Activated CD4-positive, alpha-beta T cell treated with anti-CD3 and anti-CD28 coated beads for 48 hours (primary cell): ENCODE results near the gene ADCY5.
A peak's percentile ranks its signal among the peaks of the same experiment; 100 is the strongest.
"Not testable (repeated sequence)": the region's sequence is repeated elsewhere in the genome, so short reads cannot be mapped to it uniquely, and the experiment has no call there.

ENCODE experiments used
- DNase-seq: peaks from one replicate; pipeline ENCODE4 v3.0.0-alpha.2; 2020

The ADCY5 gene

DNA sequence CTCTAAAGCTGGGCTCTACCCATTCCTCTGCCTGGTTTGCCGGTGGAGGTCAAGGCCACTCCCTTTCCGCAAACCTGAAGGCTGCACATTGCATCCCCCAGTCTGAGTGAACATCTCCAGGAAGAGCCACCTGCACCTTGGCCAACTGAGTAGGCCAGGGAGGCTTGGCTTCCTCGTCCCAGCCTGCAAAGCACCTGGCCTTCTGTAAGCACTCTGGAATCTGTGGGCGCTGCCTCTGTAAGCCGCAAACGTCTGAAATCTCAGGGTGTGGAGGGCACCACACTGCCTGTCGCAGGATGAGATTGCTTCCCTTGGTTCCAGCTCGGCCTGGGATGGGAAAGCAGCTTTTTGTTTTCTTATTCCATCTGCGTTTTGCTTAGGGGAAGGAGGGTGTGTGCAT, 165.8 kb downstream of the ADCY5 start:
- DNase-seq = no peak

DNA sequence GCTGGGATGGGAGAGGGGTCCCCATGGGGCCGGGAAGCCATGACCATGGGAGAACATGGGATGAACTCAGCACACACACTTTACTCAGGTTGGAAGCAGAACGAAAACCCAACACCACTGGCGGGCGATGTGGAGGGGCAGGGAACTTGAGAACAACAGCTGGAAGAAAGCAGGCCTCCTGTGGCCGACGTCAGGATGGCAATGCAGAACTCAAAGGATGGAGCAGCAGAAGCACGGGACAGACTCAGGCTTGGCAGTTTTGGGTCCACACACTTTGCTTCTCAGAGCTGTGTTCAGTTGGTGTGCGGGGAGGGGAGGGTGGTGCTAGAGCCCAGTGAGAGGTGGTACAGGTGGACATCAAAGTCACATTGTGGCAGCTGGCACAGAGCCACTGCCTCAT, 166.4 kb downstream of the ADCY5 start:
- DNase-seq = no peak

DNA sequence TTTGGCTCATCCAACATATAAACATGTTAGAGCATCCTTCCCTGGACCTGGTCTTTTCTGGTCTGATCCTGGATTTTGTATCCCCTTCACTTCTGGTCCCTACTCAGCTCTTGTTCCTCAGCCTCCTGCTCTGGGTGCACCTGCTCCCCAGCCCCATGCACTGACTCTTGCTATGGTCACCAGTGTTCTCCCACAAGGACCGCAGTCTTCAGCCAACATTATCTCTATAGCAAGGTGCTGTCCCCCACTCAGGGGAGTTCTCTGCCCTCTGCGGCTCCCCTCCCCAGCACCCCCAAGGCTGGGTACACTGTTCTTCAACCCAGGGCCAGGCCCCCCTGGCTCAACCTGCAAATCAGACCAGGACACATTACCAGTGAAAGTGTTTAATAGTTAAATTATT, 167.0 kb downstream of the ADCY5 start:
- no peak for DNase-seq

DNA sequence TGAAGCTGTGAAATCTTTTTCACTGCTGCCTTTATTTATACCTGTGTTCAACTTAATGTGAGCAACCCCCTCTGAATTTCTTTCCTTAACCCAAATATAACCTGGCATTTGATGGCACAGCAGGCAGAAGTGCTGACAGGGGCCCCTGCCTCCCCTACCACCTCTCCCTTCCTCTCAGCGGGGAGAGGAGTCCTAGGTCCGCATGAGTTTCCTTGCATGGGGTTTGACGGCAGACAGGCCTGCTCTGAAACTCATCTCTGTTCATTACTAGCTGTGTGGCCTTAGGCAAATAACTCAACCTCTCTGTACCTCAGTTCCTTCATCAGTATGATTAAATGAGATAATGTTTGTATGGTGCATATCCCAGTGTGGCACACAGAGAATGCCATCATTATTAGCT, 167.5 kb downstream of the ADCY5 start:
- DNase-seq = no peak

DNA sequence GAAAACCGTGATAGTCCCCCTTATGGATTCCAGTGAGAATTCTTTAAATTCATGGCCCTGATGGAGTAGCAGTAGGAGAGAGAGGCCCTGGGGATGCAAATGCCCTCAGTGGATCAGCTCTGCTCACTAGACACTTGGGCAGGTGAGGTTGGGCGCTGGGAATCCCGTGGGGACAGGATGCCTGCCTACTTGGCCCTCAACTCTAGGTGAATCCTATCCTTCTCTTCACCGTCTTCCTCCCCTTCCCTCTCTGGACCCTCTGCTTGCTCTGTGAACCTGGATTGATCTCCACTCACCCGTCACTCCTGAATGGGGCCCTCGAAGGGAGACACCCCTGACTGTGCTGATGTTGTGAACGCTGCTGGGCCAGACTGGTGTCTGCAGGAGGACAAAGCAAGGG, 169.8 kb downstream of the ADCY5 start:
- DNase-seq = no peak

DNA sequence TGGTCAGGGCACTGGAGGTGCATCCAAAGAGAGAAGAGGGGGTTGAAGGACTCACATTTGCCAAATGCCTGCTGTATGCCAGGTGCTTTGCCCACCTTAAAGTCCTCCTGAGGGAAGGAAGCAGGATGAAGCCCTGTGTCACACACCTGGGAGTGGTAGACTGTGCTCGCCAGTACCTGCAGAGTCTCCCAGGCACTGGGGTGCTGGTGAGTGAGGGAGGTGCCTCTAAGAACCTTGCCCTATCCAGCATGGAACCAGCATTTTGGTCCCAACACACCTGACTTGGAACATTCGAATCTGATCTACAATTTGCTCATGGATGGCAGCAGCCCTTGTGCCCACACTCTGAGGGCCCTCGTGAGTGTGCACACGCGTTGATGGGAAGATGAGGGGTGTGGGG, 170.4 kb downstream of the ADCY5 start:
- no peak for DNase-seq

DNA sequence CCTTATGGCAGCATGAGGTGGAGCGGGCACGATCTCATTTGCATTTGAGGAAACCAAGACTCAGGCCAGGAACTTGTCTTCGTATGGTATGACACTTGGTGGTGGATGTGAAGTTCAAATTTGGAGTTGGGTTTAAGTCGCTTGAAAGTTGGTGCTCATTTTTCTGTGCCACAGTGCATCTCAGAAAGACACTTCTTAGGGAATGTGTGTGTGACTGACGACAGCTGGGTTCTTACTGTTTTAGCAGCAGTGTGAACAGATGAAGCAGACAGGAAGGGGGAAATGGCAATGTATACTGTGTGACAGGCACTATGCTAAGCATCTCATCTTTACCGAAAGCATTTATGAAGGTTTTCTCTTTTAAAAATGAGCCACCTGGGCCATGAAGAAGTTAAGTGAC, 171.8 kb downstream of the ADCY5 start:
- DNase-seq = no peak

DNA sequence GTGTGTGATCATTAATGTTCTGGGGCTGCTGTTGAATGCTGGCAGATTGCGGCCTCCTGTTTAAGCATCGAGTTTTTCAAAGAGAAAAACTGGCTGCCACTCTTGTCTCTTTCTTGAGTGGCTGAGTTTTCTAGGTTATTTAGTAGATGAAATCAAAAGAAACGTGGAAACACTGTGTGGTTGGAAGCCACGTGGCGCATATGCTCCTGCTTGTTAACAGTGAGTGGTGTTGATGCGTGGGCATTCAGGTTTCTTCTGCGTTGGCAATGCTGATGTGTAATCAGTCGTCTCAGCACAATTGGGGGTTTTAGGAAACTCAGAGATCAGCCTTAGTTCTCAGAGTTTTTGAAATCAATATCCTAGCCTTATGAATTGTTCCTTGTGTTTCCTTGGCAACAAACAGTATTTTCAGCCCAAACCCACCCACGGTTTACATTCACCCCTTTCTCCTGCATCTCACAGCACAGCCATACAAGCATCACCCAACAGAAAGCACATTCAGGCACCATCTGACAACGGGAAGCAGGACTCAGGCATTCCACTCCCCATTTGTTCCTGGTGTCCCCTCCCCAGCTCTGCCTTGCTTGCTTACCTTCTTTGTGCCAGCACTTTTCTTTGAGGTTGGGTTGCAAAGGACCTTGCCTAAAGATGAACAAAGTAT, 172.4 kb downstream of the ADCY5 start:
- DNase-seq = no peak

DNA sequence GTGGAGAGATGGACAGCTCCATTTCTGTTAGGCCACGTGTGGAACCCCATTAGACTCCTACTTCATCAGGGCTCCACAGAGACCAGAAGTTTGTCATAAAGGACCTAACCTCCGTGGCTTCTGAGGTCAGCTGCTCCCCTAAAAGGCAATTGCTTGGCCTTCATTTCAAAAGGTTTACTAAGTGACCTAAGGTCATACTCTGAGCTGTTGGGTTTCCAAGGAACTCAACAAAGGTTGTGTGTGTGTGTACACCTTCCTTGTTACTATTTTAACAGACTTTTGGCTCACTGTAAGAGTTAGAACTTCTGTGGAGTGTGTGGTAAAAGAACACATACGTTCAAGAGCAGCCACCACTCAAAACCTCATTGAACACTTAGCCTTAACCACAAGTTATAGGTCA, 173.2 kb downstream of the ADCY5 start:
- no peak for DNase-seq

DNA sequence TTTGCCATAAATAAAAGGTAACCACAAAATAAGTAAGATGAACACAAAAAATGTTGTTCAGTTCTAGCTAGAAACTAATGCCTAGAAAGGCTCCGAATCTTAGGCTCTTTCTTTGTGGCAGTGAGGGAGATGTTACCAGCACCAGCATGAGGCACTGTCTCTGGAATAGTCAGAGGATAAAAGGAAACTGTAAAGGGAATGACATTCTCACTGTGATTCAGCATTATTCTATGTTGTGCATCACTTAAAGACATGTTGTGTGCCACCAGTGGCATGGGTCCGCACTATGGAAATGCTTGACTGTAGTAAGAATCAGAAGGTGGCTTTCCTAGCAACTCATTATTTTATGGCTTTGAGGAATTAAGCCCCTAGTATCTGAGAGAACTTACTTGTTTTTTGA, 176.3 kb downstream of the ADCY5 start:
- DNase-seq = no peak

DNA sequence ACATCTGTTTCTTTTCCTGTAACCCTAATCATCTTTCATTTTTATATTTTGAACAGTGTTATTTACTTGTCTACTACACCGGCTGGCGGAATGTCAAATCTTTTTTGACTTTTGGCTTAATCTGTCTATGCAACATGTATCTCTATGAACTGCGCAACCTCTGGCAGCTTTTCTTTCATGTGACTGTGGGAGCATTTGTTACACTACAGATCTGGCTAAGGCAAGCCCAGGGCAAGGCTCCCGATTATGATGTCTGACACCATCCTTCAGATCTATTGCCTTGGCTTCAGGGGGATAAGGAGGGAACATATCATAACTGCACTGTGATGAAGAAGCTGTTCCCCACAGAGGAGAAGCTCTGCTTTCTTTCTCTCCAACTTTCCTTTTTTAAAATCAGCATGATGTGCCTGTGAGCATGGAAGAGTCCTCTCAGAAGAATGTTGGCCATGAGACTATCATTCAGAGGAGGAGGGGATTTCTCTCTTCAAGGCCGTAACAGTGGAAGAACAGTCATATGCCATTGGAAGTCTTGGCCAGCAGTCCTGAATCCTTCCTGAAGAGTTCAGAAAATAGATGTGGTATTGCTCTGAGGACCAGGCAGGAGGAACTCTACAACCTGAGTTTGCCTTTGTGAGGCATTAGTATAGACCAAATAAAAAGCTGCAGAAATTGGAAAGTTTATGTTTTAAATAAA, 177.3 kb downstream of the ADCY5 start:
- no peak for DNase-seq

DNA sequence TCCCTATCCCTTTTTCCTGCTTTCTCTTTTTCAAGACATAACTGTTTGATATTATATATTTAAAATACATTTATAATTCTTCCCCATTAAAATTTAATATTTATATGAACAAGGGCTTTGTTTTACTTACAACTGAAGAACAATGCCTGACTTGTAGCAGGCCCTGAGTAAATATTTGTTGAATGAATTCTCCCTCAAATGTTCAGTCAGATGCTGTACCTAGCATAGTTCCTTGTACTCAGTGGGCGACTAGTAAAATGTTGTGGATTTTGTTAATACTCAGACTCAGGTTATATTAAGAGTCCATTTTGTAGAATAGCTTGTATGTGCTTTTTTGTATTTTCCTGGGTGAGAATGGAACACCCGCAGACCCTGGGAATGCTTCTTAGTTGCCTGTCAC, 178.1 kb downstream of the ADCY5 start:
- no peak for DNase-seq

DNA sequence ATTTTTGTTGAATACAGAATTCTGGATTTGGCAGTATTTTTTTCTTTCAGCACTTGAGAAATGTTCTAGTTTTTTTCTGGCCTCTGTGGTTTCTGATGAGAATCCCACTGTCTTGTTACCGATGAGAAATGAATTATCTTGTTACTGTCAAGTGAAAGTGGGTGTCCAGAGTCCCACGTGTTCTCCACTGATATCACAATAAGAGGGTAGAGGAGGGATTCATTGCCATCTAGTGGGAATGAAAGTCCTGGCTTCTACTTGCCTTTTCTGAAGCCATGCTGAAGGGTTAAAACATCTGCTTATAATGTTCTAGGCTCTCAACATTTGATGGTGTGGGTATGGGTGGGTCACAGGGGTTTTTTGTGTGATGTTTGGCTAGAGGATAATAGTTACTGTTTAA, 181.1 kb downstream of the ADCY5 start:
- DNase-seq = no peak

DNA sequence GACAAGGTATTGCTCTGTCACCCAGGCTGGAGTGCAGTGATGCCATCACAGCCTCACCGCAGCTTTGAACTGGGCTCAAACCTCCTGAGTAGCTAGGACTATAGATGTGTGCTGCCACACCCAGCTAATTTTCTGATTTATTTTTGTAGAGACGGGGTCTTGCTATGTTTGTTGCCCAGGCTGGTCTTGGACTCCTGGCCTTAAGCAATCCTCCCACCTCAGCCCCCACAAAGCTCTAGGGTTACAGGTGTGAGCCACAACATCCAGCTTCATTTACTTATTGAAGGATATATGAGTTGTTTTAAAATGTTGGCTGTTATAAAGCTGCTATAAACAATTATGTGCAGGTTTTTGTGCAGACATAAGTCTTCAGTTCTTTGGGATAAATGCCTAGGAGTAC, 184.9 kb downstream of the ADCY5 start:
- no peak for DNase-seq

DNA sequence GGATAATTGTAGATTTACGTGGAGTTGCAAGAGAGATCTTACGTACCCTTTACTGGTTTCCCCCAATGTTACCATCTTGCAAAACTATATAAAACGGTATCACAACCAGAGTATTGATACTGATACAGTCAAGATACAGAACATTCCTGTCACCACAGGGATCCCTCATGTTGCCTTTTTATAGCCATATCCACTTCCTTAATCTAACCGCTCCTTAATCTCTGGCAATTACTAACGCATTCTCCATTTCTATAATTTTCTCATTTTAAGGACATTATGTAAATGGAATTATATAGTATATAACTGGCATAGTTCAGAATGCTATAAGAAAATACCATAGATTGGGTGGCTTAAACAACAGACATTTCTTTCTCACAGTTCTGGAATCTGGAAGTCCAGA, 186.0 kb downstream of the ADCY5 start:
- no peak for DNase-seq

DNA sequence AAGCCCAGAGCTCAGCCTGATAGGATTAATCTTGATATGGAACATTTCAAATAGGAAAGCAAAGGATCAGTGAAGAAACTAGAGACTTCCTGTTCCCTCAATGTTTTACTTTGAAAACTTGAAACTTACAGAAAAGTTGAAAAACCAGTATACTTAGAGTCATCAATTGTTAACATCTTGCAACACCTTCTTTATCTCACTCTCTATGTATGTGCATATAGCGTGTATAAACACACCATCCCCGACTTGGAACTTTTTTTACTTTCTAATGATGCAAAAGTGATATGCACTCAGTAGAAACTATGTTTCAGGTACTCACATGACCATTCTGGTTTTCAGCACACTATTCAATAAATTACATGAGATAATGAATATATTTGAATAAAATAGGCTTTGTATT, 186.7 kb downstream of the ADCY5 start:
- DNase-seq = no peak

DNA sequence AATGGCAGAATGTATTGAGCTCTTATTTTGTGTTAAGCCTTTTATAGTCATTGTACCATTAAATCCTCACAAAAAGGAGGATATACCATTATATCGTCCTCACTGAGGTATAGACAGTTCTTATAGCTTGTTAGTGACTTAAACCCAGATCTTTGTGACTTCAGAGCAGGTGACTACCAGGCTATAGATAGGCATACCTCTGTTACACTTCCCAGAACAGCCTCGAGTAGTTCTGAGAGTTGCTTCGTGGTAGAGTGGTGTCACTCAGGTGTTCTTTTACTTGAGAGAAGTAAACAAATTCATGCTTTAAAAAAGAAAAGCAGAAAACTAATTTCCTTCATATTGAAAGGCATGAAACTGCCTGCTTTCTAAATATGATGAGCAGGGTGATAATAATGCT, 187.2 kb downstream of the ADCY5 start:
- DNase-seq = no peak

DNA sequence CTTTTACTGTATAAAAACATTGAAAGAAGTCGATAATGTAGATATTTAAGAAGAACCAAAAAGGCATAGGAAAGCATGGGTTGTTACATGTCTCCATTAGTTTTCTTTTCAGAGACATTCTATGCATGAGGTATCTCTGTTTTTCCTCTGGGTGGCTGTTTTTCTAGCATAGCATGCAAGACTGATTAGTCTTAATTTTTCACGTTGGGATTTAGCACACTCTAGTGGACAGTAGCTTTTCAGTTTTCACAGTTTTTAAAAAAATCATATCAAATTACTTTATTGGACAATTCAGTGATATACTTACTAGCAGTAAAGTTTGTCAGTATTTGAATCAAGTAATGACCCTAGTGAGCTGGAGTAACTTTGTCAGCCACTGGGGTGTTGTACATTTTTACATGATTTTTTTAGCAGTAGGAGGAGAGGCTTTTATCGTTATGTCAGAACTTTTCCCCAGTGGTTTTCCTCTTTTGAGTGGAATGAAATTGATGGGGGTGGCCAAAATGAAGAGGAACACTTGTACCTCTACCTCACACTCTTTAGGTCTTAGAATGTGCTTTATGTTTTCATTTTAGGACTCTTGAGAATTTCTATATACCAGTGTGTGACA, 190.0 kb downstream of the ADCY5 start:
- DNase-seq = no peak

DNA sequence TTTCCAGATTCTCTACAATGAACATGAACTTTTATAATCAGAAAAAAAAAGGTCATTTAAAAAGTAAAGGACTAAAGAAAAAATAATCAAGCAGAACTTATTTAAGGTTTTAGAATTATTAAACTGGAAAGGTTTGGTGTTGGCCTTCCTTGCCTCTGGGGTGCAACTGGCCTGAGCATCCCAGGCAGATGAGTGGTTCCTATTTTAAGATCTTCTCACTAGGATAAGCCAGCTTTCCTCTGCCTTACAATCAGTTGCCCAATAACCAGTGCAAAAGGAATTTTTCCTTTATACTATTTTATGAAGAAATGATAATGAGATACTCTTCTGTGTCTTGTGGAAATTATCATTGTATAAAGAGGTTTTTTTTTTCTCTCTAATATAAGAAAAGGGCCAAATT, 190.5 kb downstream of the ADCY5 start:
- DNase-seq = no peak

DNA sequence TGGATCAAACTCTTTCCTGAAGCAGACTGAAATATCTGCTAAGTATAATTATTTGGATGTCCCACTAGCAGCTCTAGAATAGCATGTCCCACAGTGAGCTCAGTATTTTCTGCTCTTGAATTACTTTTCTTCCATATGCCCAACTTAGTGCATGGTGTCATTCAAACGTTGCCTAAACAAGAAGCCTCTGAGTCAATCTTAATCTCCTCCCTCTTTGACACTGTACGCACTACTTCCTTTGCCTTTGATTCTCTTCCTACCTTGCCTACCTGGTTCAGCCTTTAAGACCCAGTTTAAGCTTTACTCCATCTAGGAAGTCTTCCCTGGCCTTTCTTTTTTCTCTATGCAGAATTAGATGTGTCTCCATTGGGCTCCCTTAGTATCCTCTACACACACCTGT, 192.6 kb downstream of the ADCY5 start:
- no peak for DNase-seq

DNA sequence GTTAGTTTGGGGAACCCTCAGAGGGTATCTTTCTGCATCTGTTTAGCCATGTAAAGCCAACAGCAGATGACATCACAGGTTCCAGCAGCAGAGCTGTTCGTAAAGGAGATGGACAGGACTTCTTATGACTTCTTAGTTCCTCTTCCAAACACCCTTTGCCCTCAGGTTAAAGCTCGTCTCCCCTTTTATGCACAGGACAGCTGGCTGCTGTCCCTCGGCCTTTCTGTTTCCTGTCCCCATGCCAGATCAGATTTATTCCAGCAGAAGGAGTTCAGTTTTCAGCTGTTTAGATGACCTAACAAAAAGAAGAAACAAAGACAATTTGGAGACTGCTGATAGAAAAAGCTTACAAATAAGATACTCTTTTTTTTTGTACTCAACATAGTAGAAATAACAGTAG, 202.0 kb downstream of the ADCY5 start:
- DNase-seq = no peak

DNA sequence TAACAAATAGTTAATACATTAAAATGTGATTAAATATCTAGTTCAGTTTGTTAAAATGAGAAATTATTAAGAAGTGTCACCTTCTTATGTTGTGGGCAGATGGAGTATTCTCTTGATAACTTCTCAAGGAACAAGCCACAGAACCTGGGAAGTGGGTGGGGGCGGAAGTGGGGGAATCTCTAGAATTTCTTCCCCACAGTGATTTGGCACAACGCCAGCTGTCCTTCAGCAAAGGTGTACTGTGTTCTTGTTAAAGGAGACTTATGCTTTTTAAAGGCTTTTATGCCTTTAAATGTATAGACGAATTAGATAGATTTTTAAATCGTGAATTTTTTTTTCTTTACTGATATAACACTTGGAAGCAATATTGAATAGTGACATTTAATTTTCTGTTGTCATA, 204.8 kb downstream of the ADCY5 start:
- peak; percentile 7 for DNase-seq

DNA sequence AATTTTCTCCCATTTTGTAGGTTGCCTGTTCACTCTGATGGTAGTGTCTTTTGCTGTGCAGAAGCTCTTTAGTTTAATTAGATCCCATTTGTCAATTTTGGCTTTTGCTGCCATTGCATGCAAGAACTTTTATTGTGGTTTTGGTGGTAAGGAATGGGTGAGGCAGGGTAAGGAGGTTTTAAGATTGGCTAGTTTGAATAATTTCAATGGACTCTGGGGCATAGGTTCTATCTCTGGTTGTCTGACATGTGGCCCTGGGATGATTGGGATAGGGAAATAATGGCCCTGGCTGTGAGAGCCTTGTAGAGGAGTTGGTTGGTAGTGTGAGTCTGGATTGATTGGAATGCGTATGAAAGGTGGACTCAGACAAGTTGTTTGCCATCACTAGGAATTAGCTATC, 209.1 kb downstream of the ADCY5 start:
- no peak for DNase-seq

DNA sequence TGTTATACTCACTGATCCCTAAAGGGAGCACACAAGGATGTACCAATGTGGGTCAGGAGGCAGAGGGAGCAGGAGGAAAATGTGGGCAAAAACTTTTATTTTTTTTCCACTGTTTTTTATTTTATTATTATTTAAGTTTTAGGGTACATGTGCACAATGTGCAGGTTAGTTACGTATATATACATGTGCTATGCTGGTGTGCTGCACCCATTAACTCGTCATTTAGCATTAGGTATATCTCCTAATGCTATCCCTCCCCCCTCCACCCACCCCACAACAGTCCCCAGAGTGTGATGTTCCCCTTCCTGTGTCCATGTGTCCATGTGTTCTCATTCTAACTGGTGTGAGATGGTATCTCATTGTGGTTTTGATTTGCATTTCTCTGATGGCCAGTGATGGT, 209.7 kb downstream of the ADCY5 start:
- not testable (repeated sequence) for DNase-seq

DNA sequence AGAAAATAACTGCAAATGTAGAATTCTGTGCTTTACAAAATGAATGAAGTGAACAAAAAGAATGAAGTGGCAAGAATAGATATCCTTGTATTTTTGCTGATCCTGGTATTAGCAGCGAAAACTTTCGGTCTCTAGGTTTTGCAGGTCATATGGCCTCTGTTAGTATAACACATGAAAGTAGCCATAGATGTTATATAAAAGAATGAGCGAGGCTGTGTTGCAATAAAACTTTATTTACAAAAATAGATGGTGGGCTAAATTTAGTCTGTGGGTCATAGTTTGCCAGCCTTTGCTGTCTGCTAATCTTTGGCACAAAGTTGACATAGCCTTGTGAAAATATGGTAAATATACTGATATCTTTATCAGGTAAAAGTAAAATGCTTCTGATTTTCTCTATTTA, 212.0 kb downstream of the ADCY5 start:
- no peak for DNase-seq
